Cardiac muscle cell (in vitro differentiated cells and primary cell): ENCODE results near the gene NIP7. TPM values are rescaled to one million over a fixed set of nuclear protein-coding genes. Genes with fewer than 3 reads are reported as not detected.

Experiments
- DNase-seq, 2 donors: peaks; one replicate each; pipeline versions ENCODE4 v3.0.0 to v3.0.0-alpha.2; 2010 to 2017; ENCODE audit warnings: low read depth in 1 of 2, low spot score in 1 of 2
- H3K27ac ChIP-seq: fragments of 200-600 bp; sonication (generic); 2 replicates; pipeline ENCODE4 v1.5.1; 2016
- H3K27me3 ChIP-seq: fragments of 200-600 bp; sonication (generic); 2 replicates; pipeline ENCODE4 v1.6.0; 2016; ENCODE audit warnings: control low read depth
- H3K36me3 ChIP-seq: fragments of 200-600 bp; sonication (generic); 2 replicates; pipeline ENCODE4 v1.5.1; 2016; ENCODE audit warnings: control low read depth
- H3K4me1 ChIP-seq: fragments of 200-600 bp; sonication (generic); 2 replicates; pipeline ENCODE4 v1.8.1; 2017; ENCODE audit warnings: low read depth, mild to moderate bottlenecking, mixed run types
- H3K4me3 ChIP-seq: fragments of 200-600 bp; sonication (generic); 2 replicates; pipeline ENCODE4 v1.5.1; 2016; ENCODE audit warnings: mild to moderate bottlenecking
- H3K9me3 ChIP-seq: fragments of 200-600 bp; sonication (generic); 2 replicates; pipeline ENCODE4 v1.5.1; 2017; ENCODE audit warnings: low read depth, mild to moderate bottlenecking, control low read depth
- CTCF ChIP-seq: IDR thresholded peaks from 2 replicates; pipeline ENCODE4 v1.5.1; 2012; ENCODE audit warnings: low read depth, mild to moderate bottlenecking, low read length
- polyA plus RNA-seq: library from polyadenylated mRNA; unstranded; fragments of >200 nt; fragmentation: Nextera tagmentation; extraction: Ambion mirVana; gene quantifications from 2 replicates; pipeline ENCODE4 v1.2.1, GENCODE V29; 2016
- total RNA-seq: library from RNA; depleted of rRNA; stranded (reverse); fragments of >200 nt; gene quantifications from 2 replicates; pipeline ENCODE4 v1.2.3, GENCODE V29; 2016

The NIP7 gene
- total and polyA plus RNA-seq, 2 experiments from 2014 or later = 9.5 to 23.6 TPM

DNA sequence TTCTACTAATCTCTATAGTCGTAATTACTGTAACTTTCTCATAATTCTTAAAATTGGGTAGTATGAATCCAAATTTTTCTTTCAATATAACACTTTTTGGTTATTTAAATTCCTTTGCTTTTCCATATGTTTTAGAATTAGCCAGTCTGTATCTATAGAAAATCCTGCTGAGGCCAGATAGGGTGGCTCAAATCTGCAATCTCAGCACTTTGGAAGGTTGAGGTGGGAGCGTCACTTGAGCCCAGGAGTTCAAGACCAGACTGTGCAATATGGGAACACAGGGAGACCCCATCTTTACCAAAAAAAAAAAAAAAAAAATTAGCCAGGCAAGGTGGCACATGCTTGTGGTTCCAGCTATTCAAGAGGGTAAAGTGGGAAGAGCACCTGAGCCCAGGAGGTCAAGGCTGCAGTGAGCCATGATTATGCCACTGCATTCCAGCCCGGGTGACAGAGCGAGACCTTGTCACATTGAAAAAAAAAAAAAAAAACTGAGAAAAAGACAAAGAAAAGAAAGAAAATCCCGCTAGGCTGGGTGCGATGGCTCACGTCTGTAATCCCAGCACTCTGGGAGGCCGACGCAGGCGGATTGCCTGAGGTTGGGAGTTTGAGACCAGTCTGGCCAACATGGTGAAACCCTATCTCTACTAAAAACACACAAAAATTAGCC, 37.0 kb downstream of the NIP7 start:
- peaks cover 51% of the 10 kb centered on the region for H3K36me3 ChIP-seq
- TF ChIP-seq CTCF = no peak
- H3K27ac ChIP-seq = no peak overlapping the region
- no peak overlapping the region for H3K4me3 ChIP-seq
- DNase-seq = no peak
- H3K4me1 ChIP-seq = no peaks in the 10 kb centered on the region
- H3K9me3 ChIP-seq = no peaks in the 10 kb centered on the region
- H3K27me3 ChIP-seq = no peaks in the 10 kb centered on the region

- no peaks in the 10 kb centered on the region for H3K27me3 ChIP-seq
- H3K4me3 ChIP-seq = no peak overlapping the region
- no peak for DNase-seq
- no peak overlapping the region for H3K27ac ChIP-seq
- peaks cover 58% of the 10 kb centered on the region for H3K36me3 ChIP-seq
- no peaks in the 10 kb centered on the region for H3K9me3 ChIP-seq
- peaks cover 6% of the 10 kb centered on the region for H3K4me1 ChIP-seq
- no peak for TF ChIP-seq CTCF
Observed at GRCh38 chr16:69378036-69378435, 38.5 kb downstream of the NIP7 start.

- peak in 1 of 2 donors; percentile 66 for DNase-seq
- H3K27ac ChIP-seq = no peak overlapping the region
- H3K4me3 ChIP-seq = no peak overlapping the region
- no peak for TF ChIP-seq CTCF
- no peaks in the 10 kb centered on the region for H3K9me3 ChIP-seq
- no peaks in the 10 kb centered on the region for H3K27me3 ChIP-seq
- peaks cover 59% of the 10 kb centered on the region for H3K36me3 ChIP-seq
- H3K4me1 ChIP-seq = peaks cover 12% of the 10 kb centered on the region
Observed at GRCh38 chr16:69378760-69379159, 39.2 kb downstream of the NIP7 start.

GRCh38 chr16:69381231-69381630, 41.7 kb downstream of the NIP7 start:
- no peak for TF ChIP-seq CTCF
- H3K27ac ChIP-seq = no peak overlapping the region
- peaks cover 45% of the 10 kb centered on the region for H3K36me3 ChIP-seq
- no peak overlapping the region for H3K4me3 ChIP-seq
- no peaks in the 10 kb centered on the region for H3K27me3 ChIP-seq
- H3K9me3 ChIP-seq = no peaks in the 10 kb centered on the region
- no peak for DNase-seq
- H3K4me1 ChIP-seq = peaks cover 21% of the 10 kb centered on the region

- Histone ChIP-seq H3K9me3 (no peaks in the 10 kb centered on the region), H3K27ac (peak overlapping the region; percentile 84), H3K4me3 (no peak overlapping the region), H3K27me3 (no peaks in the 10 kb centered on the region), H3K4me1 (peaks cover 21% of the 10 kb centered on the region), H3K36me3 (peaks cover 45% of the 10 kb centered on the region)
- peak; percentile 31 to 35 for DNase-seq
- no peak for TF ChIP-seq CTCF
Observed at GRCh38 chr16:69382421-69382820, 42.8 kb downstream of the NIP7 start.
